ENCODE measurements around the gene ZKSCAN2.

DNA sequence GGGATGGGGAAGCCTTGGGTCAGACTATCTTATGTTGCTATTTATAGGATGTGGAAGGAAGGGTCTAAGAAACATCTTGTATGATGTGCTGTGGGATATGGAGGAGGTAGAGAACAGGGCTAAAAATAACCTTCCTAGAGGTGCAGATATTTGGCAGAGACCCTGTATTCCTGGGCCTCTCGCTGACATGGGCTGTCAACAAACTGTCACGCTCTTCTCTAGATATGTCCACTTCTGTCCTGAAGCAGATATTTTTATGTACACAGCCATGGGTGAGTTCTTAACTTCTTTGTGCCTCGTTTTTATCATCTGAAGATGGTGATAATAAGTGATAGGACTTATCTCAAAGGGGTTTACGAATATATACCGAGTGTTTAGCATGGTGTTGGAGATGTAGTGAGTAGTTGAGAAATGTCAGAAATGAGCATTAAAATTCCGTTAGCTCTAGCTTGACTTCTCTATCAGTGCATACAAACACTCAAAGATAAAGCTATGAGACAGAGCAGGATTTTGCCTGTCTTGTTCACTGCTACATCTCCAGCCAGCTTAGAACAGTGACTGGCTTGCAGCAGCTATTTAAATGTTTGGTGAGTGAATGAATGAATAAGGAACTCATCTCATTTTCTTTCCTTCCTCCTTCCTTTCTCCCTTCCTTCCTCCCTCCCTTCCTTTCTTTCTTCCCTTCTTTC is 43.8 kb downstream of the ZKSCAN2 start:
- TF ChIP-seq POLR2A (IDR thresholded peaks at IDR 0.05; ENCODE audit: control extremely low read depth in 1 of 2, low read depth in 2 of 2, low read length in 2 of 2) (no peak), HDAC6 (IDR thresholded peaks at IDR 0.05; ENCODE audit: low read depth, low read length) (no peak)
- TF ChIP-seq, protein P1, sequence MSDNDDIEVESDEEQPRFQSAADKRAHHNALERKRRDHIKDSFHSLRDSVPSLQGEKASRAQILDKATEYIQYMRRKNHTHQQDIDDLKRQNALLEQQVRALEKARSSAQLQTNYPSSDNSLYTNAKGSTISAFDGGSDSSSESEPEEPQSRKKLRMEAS (IDR thresholded peaks at IDR 0.05), result no peak

All from H1 (cell line).